Mucosa of descending colon (tissue), 3 donors: ENCODE data around the gene MAL. TPM values are rescaled to one million over a fixed set of nuclear protein-coding genes. Genes with fewer than 3 reads are reported as not detected.

ENCODE experiments used
- ATAC-seq: fragments of 200-7000 bp; cut with Tn5 transposase; one replicate; pipeline ENCODE4 v1.9.1; 2020; ENCODE audit warnings: mild to moderate bottlenecking, moderate library complexity
- DNase-seq, 3 donors: peaks; one replicate each; pipeline ENCODE4 v3.0.0-alpha.2; 2020
- H3K36me3 ChIP-seq: fragments of 200-600 bp; one replicate; pipeline ENCODE4 v1.8.0; 2021; ENCODE audit warnings: low read depth, mild to moderate bottlenecking
- H3K4me1 ChIP-seq: fragments of 200-600 bp; one replicate; pipeline ENCODE4 v1.8.0; 2021; ENCODE audit warnings: low read depth, mild to moderate bottlenecking
- H3K4me3 ChIP-seq: fragments of 200-600 bp; one replicate; pipeline ENCODE4 v1.8.0; 2021; ENCODE audit warnings: mild to moderate bottlenecking
- H3K9me3 ChIP-seq: fragments of 200-600 bp; one replicate; pipeline ENCODE4 v1.8.0; 2021; ENCODE audit warnings: mild to moderate bottlenecking
- CTCF ChIP-seq: fragments of 200-600 bp; IDR thresholded peaks from one replicate; pipeline ENCODE4 v1.8.0; 2022; ENCODE audit warnings: antibody characterized with exemption, mild to moderate bottlenecking
- intact Hi-C, 2 donors: fragments of 100-400 bp; cut with DNase I in 1 of 2; cut with micrococcal nuclease in 1 of 2; formaldehyde crosslinking; loops; one replicate each; pipeline versions ENCODE4 v1.11.0 to v1.11.1; 2022; cut with DNase I, micrococcal nuclease
- total RNA-seq, 3 donors: library from RNA; stranded (reverse); fragmentation: NEBNext Ultra II Directional in 2 of 3; extraction: Animal tissue kit (Norgen Biotek cat#: 25700) in 2 of 3; gene quantifications; one replicate each; pipeline versions ENCODE4 v1.2.1 to v1.2.4, GENCODE V29; 2021 to 2023
- donor health status: DM: no; HTN: no; CAD: no; lungs with moderate emphysema.
- donor health status: DM: no; HTN: no; CAD: no.
- donor health status: DM: no; HTN: yes; CAD: no.

Gene MAL
- total RNA-seq, 3 donors from 2014 or later: 1.4 to 28.8 (median 2.8) TPM

DNA sequence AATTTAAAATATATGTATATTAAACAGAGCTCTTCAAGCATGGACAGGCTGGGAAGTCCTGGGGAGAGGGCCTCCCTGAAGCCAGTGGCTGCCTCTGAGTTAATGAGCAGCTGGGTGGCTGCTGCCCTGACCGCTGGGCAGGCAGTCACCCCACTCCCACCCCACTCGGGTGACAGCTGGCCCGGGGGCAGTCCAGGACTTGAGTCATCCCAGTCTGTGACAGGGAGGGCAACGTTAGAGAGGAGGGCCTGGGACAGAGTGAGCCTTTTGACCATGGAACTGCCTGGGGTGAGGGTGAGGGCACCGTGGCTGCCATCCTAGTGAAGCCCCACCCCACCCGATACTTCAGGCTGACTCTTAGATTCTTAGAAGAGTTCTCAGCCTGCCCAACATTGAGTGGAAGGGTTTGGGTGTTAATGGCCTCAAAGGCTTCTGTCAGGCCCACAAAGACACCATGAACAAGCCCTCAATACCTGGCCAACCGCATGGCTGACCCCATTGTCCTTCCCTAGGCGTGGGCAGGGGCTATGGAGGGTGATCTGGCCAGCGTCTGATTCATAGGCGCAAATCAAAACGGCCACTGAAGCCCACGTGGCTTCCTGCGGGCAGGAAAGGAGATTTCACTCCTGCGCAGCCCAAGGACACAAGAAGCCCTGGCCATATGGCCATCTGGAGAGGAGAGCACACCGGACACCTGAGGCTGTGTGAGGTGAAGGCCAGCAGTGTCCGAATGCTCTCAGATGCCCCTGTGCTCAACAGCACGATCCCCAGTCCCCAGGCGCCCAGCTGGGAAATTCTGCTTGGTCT, 48.6 kb downstream of the MAL start:
- Histone ChIP-seq H3K4me1 (peaks cover 3% of the 10 kb centered on the region), H3K9me3 (no peaks in the 10 kb centered on the region), H3K36me3 (no peaks in the 10 kb centered on the region), H3K4me3 (no peak overlapping the region)
- intact Hi-C loops: no loop called here
- no peak for TF ChIP-seq CTCF
- no peak for ATAC-seq
- no peak for DNase-seq

DNA sequence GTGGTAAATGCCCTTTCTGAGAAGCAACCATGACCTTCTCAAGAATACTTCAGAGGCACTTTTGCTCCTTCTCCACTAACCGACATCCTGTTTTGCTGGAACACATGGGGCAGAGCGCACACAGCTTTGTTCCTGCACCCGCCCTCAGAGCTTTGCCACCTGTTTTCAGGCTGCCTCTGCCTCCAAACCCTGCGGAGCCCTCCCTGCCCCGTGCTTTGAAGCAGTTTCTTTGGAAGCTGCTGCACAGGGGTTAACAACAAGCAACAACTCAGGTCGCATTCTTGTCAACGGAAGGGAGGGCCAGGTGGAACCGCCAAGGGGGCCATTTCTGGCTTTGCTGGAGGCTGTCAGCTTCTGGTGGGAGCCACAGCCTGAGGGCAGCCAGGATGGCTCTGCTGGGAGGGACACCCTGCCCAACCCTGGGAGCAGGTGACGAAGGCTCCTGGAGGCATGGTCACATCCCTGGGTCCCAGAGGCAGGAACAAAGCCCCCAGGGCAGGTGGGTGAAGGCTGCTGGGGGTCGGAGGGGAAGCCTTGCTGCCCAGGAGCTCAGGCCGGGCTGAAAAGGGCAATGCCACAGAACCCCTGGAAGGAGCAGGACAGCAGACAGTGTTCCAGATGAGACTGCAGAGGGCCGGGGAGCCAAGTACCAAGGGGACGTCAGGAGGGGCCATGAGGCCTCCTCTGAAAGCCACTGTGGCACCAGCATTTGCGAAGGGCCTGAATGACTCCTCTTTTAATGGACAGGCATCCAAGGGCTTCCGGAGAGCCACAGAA, 49.3 kb downstream of the MAL start:
- H3K4me3 ChIP-seq: no peak overlapping the region
- no peaks in the 10 kb centered on the region for H3K36me3 ChIP-seq
- ATAC-seq: peak; percentile 25
- no peak for TF ChIP-seq CTCF
- DNase-seq: no peak
- intact Hi-C loops: no loop called here
- no peaks in the 10 kb centered on the region for H3K9me3 ChIP-seq
- peaks cover 3% of the 10 kb centered on the region for H3K4me1 ChIP-seq

- H3K9me3 ChIP-seq: no peaks in the 10 kb centered on the region
- intact Hi-C loops: no loop called here
- no peaks in the 10 kb centered on the region for H3K36me3 ChIP-seq
- TF ChIP-seq CTCF: no peak
- DNase-seq (no peak), ATAC-seq (no peak)
- peaks cover 3% of the 10 kb centered on the region for H3K4me1 ChIP-seq
- H3K4me3 ChIP-seq: no peak overlapping the region
Observed at GRCh38 chr2:95075440-95076132, 50.1 kb downstream of the MAL start.

DNA sequence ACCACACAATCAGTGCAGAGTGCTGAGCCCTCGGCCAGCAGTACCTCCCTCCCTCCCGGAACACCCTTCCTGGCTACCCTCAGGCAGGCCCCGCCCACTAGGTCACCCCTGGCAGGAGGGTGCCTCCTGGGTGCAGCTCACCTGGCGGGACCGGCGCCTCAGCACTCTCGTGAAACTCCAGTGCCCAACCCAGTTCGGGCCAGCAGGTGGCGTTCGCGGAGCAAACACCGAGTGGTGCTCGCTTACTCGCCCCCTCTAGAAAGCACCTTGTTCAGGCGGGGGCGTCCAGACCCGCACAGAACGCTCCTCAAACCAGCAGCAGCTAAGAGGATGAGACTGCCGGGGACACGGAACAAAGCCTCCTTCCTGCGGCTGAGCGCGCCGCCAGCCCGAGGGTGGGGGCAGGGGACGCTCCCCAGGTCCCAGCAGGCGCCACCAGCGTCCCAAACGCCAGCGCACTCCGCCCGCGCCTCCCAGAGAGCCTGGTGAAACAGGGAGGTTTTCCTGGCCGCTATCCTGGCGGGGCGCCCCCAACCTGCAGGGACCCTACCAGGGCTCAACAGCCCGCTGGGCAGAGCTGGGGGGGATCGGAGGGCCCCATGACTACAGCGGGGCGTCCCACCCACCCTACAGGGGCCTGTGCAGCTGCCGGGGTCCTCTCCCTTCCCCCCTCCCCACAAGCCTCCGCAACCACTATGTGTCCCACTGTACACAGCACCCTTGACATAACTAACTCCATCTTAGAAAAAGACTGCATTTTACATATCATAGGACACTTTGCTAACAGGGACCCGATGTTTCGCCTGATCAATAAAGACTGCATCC, 51.4 kb downstream of the MAL start:
- Histone ChIP-seq H3K4me3 (no peak overlapping the region), H3K4me1 (peaks cover 3% of the 10 kb centered on the region), H3K36me3 (no peaks in the 10 kb centered on the region), H3K9me3 (no peaks in the 10 kb centered on the region)
- TF ChIP-seq CTCF: peak; percentile 66
- intact Hi-C loops: no loop called here
- DNase-seq (peak; percentile 92 to 93 (median 92)), ATAC-seq (peak; percentile 96)

DNA sequence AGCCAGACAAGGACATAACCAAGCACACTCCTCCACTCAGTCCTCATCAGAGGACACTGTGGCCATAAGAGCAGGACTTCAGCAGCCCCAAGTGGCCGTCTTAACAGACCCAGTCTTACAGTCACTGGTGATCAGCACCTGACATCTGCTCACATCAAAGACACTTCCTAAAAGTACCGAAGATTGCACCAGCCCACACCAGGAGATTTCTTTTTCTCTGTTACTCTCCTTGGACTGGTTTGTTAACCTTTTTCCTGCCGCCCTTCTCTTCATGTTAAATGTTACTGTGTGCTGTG, 52.0 kb downstream of the MAL start:
- no peaks in the 10 kb centered on the region for H3K36me3 ChIP-seq
- no peak overlapping the region for H3K4me3 ChIP-seq
- intact Hi-C loops: no loop called here
- TF ChIP-seq CTCF: no peak
- H3K9me3 ChIP-seq: no peaks in the 10 kb centered on the region
- DNase-seq: no peak
- peaks cover 3% of the 10 kb centered on the region for H3K4me1 ChIP-seq
- no peak for ATAC-seq
